Ishikawa (cell line): ENCODE results near the gene CTTNBP2NL.

Experiments
- CREB1 ChIP-seq: IDR thresholded peaks from 2 replicates; pipeline ENCODE4 v1.6.1; 2012; ENCODE audit warnings: low read depth
- NFIC ChIP-seq: IDR thresholded peaks from 2 replicates; pipeline ENCODE4 v1.6.1; 2012
- TAF1 ChIP-seq: IDR thresholded peaks from 2 replicates; pipeline ENCODE4 v1.6.1; 2012; ENCODE audit warnings: low read depth, mild to moderate bottlenecking
- TEAD4 ChIP-seq: IDR thresholded peaks from 2 replicates; pipeline ENCODE4 v1.6.1; 2012
- ZBTB7A ChIP-seq: IDR thresholded peaks from 2 replicates; pipeline ENCODE4 v1.6.1; 2012; ENCODE audit warnings: low read depth

DNA sequence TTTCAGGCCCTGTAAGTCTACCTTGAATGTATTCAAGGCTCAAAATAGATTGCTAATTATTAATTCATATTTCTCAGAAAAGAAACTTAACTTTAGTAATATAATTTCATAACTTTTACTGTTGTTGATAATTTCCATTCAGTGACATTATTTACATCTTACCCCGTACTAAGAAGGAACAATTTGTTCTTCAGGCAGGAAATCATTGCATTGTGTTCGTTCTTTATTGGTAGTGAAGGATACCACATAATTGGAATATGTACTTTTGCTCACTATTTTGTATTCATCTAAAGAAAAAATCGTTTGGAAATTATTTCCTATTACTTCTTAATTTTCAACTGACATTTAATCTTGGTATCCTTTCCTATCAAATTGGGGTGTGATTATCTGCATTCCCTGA lies 39.4 kb downstream of the CTTNBP2NL start:
- TF ChIP-seq CREB1 (no peak), TEAD4 (no peak), TAF1 (no peak), NFIC (no peak), ZBTB7A (no peak)
